HG03575 (cell line): ENCODE measurements around the gene TEPSIN.

Source experiments
- ATAC-seq: cut with Tn5 transposase; IDR thresholded peaks from one replicate; pipeline ENCODE4 v1.9.1; 2021; ENCODE audit not compliant: unreplicated experiment, insufficient number of reproducible peaks, low FRiP score; ENCODE audit errors: extremely low read depth

The TEPSIN gene

GRCh38 chr17:81238815-81239713, at the start of gene TEPSIN, which contains the start of gene NDUFAF8:
TEPSIN (minus strand) TSS chr17:81239055; CDS start chr17:81239033, 22 bp downstream.
NDUFAF8 (plus strand) TSS chr17:81239318; CDS start chr17:81239364, 46 bp downstream.
- ATAC-seq: peak; percentile 44

- ATAC-seq: no peak
These were observed 49.0 kb upstream of the TEPSIN start for GRCh38 chr17:81287741-81288430.

- ATAC-seq: no peak
These were observed 48.3 kb upstream of the TEPSIN start for GRCh38 chr17:81287152-81287551.

GRCh38 chr17:81286491-81287145, 47.8 kb upstream of the TEPSIN start:
- ATAC-seq: no peak

- ATAC-seq: no peak
These were observed 47.0 kb upstream of the TEPSIN start for GRCh38 chr17:81285894-81286293.

GRCh38 chr17:81285179-81285878, 46.5 kb upstream of the TEPSIN start:
- no peak for ATAC-seq

GRCh38 chr17:81282876-81283275, 44.0 kb upstream of the TEPSIN start:
- ATAC-seq: no peak

GRCh38 chr17:81282141-81282540, 43.3 kb upstream of the TEPSIN start:
- ATAC-seq: no peak

- no peak for ATAC-seq
These were observed 41.7 kb upstream of the TEPSIN start for GRCh38 chr17:81280571-81280970.

- ATAC-seq: no peak
These were observed 40.7 kb upstream of the TEPSIN start for GRCh38 chr17:81279278-81280275.

- no peak for ATAC-seq
These were observed 40.0 kb upstream of the TEPSIN start for GRCh38 chr17:81278831-81279230.

- ATAC-seq: no peak
These were observed 39.3 kb upstream of the TEPSIN start for GRCh38 chr17:81277946-81278693.

- no peak for ATAC-seq
These were observed 38.6 kb upstream of the TEPSIN start for GRCh38 chr17:81277421-81277820.

- ATAC-seq: no peak
These were observed 37.9 kb upstream of the TEPSIN start for GRCh38 chr17:81276781-81277180.

- ATAC-seq: no peak
These were observed 35.6 kb upstream of the TEPSIN start for GRCh38 chr17:81274471-81274855.

- no peak for ATAC-seq
These were observed 35.0 kb upstream of the TEPSIN start for GRCh38 chr17:81273698-81274470.

- ATAC-seq: no peak
These were observed 33.8 kb upstream of the TEPSIN start for GRCh38 chr17:81272616-81273015.
